NCI-H2171 treated with DMSO at 0.1 percent for 48 hours (cell line): Measurements from ENCODE around the gene DAB1.
"Not testable (repeated sequence)": the region's sequence is repeated elsewhere in the genome, so short reads cannot be mapped to it uniquely, and the experiment has no call there.

Experiments
- DNase-seq: peaks from one replicate; lab custom pipeline; 2025; lab: John Stamatoyannopoulos, UW

The DAB1 gene

GRCh38 chr1:57118948-57119603 lies 304.8 kb downstream of the DAB1 start:
- no peak for DNase-seq

- no peak for DNase-seq
These were observed 306.1 kb downstream of the DAB1 start for GRCh38 chr1:57117753-57118152.

GRCh38 chr1:57116871-57117270 lies 307.0 kb downstream of the DAB1 start:
- no peak for DNase-seq

- no peak for DNase-seq
These were observed 308.7 kb downstream of the DAB1 start for GRCh38 chr1:57115030-57115614.

- DNase-seq = no peak
These were observed 311.7 kb downstream of the DAB1 start for GRCh38 chr1:57112148-57112547.

GRCh38 chr1:57111175-57111574 lies 312.7 kb downstream of the DAB1 start:
- DNase-seq = no peak

- DNase-seq = peak; percentile 7
These were observed 314.0 kb downstream of the DAB1 start for GRCh38 chr1:57109883-57110282.

- DNase-seq = no peak
These were observed 314.6 kb downstream of the DAB1 start for GRCh38 chr1:57109247-57109646.

- DNase-seq = no peak
These were observed 317.6 kb downstream of the DAB1 start for GRCh38 chr1:57106296-57106695.

GRCh38 chr1:57102561-57103326 lies 321.1 kb downstream of the DAB1 start:
- no peak for DNase-seq

GRCh38 chr1:57101209-57101608 lies 322.7 kb downstream of the DAB1 start:
- DNase-seq = no peak

- no peak for DNase-seq
These were observed 329.1 kb downstream of the DAB1 start for GRCh38 chr1:57094749-57095148.

- no peak for DNase-seq
These were observed 330.7 kb downstream of the DAB1 start for GRCh38 chr1:57093122-57093521.

GRCh38 chr1:57091642-57092041 lies 332.2 kb downstream of the DAB1 start:
- no peak for DNase-seq

- DNase-seq = no peak
These were observed 334.0 kb downstream of the DAB1 start for GRCh38 chr1:57089855-57090254.

- DNase-seq = no peak
These were observed 334.6 kb downstream of the DAB1 start for GRCh38 chr1:57089221-57089620.

GRCh38 chr1:57088653-57089052 lies 335.2 kb downstream of the DAB1 start:
- no peak for DNase-seq

- not testable (repeated sequence) for DNase-seq
These were observed 336.2 kb downstream of the DAB1 start for GRCh38 chr1:57087660-57088059.

- peak; percentile 11 for DNase-seq
These were observed 337.7 kb downstream of the DAB1 start for GRCh38 chr1:57086154-57086553.

- no peak for DNase-seq
These were observed 339.2 kb downstream of the DAB1 start for GRCh38 chr1:57084701-57085100.

GRCh38 chr1:57082711-57083439 lies 341.0 kb downstream of the DAB1 start:
- DNase-seq = peak; percentile 10

- DNase-seq = no peak
These were observed 344.3 kb downstream of the DAB1 start for GRCh38 chr1:57079454-57080157.
